HS-5 (cell line): ENCODE data around the gene CAPN11.

Experiments
- DNase-seq: peaks from one replicate; pipeline ENCODE4 v3.0.0-alpha.2; 2012; ENCODE audit warnings: low read depth

CAPN11 gene

GRCh38 chr6:44158770-44159228 is at the start of gene CAPN11:
TSS of gene CAPN11 (plus strand) at chr6:44158820. CDS start at chr6:44158849, 29 bp downstream.
- DNase-seq: no peak

DNA sequence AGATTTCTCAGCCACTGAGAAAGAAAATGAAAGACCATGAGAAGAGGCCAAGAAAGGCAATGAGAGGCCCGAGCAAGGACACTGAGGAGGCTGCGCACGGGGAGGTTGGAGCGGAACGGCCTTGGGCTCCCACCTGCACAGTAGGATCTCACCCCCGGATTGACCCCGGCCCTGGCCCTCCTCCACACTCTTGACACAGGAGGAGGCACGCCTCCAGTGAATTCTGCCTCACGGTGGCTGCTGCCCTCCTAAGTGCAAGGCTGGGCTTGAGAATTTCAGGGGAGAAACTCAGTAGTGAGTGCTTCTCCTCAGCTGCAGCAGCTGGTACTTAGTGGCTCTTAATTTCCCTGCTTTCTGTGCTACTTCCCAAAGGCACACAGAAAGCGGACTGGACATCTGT is 49.4 kb upstream of the CAPN11 start:
- DNase-seq: no peak

DNA sequence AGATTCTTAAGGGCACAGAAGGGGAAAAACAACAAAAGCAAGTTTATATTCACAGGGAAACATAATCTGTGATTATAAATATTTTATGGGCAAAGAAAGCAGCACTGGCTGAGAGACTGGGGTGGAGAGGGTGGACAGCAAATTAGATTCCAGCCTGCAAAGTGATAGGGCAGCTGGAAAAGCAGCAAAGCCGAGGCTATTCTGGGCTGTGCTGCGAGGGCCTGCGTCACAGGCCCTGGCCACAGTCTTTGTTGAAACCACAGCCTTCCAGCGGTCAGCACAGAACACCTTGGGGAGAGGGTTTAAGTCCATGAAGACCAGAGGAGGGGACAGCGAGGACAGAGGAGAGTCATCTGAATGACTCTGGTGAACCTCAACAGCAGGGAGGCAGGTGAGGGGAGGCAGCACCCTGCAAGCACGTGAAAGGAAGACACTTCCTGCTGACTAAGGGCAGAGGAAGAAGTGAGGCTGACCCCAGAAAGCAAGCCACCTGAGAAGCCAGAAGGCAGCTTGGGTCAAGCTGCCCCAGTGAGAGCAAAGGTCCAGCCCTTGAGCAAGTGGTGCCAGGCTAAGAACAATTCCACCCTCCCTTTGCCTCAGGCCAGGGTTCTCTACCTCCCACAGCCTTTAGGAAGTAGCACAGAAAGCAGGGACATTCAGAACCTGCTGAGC is 48.5 kb upstream of the CAPN11 start:
- no peak for DNase-seq

DNA sequence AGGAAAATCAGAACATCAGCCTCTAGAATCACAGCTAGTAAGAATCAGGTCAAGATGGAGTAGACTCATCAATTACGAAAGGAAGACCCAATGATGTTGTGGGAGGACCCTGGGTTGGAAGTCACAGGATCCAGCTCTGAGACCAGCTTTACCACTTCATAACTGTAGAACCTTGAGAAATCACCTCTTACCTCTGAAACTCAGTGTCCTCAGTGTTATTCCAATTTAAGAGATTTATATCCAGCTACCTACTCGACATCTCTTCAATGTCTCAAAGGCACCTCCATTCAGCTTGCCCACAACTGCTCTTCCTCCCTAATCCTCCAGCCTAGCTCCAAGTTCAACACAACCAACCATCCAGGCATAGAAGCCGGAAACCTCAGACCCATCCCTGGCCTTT is 47.7 kb upstream of the CAPN11 start:
- no peak for DNase-seq

GRCh38 chr6:44111434-44112417 is 46.9 kb upstream of the CAPN11 start:
- no peak for DNase-seq

DNA sequence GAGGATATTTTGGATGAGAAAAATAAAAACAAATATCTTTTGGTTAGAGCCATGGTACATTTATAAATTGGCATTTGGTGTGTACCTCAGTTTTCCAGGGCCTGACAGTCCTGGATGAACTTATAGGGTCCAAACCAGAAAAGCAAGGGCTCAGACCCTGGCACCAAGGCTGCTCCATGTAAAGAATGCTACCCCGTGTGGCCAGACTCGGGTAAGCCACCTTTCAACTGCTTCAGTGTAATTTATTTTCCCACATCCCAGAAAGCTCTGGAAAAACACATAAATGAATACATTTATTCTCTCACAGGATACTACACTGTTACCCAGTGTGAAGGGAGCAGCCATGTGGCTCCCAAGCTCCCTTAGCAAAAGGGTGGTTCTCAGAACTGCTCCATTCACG is 45.2 kb upstream of the CAPN11 start:
- no peak for DNase-seq

GRCh38 chr6:44115866-44116265 is 42.8 kb upstream of the CAPN11 start:
- no peak for DNase-seq

DNA sequence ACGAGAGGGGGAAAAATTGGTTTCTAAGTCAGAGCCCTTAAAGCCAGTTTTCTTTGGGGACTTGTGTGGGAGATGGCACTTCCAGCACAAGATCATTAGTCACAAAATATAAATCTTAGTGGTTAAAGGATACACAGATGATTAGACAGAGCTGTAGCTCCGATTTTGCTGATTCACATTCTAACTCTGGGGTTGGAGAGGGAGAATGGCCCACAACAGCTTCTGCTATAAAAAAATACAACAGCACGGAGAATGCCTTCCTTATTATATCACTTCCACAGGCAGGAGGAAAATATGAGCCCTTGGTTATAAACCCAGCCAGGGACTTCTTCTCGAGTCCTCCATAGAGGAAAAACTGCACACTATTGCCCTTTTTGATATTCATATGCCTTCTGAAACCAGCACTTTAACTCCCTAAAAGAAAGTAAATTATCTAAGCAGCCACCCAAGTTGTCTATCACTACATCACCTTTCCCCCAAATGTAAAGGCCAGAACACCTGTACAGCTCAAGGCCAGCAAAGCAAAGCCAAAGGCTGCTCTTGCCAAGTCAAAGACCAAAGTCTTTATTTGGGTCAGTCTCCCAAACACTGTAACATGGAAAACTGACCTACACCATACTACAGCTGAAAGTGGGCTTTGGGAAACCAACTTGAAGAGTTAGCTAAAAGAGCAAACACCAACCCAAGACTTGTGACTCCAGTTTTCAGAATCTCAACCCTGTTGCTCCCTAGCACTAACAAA is 41.8 kb upstream of the CAPN11 start:
- peak; percentile 71 for DNase-seq

DNA sequence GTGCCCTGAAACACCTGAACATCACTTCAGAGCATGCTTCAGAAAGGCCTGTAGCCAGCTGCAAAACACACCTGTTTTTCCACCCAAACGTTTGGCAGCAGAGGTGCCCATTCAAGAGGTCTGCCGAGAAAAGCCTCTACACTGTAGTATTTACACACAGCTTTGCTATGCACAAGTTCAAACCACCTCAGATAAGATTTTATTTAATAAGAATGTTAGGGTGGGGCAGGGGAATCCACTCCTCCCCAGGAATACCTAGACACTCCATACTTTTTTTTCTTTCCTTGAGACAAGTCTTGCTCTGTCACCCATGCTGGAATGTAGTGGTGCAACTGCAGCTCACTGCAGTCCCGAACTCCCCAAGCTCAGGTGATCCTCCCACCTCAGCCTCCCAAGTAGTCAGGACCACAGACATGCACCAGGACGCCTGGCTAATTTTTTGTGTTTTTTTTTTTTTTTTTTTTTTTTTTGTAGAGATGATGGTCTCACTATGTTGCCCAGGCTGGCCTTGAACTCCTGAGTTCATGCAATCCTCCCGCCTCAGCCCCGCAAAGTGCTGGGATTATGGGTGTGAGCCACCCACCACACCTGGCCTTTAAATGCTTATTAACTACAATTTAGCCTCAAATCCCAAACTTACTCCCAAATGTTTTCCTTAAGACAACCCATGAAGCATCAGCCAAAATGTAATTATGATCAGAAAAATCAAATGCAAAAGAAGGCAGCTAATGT is 41.1 kb upstream of the CAPN11 start:
- DNase-seq: no peak

DNA sequence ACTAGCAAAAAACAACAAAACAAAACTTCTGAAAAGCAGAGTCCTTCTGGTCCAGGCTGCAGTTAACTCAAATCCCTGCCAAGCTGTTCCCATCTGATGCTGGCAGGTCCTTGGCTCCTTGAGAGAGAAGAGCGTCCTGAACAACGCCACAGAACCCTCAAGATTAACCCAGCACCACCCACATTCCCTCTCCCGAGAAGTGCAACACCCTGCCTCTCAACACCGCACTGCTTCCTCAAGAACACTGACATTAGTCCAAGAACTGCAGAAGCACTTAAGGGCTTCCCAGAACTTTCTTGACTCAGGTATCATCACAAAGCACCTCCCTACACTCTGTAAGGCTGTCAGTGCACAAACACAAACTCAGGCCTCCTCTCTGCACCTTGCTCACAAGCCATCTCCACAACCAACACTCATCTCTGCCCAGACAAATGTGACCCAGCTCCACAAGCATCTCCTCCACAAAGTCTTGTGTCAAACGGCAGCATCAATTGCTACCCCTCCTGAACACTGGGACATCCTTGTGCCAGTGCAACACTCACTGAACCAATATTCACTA is 38.8 kb upstream of the CAPN11 start:
- no peak for DNase-seq

- no peak for DNase-seq
These were observed 37.8 kb upstream of the CAPN11 start for GRCh38 chr6:44120692-44121443.

GRCh38 chr6:44122801-44123200 is 35.8 kb upstream of the CAPN11 start:
- no peak for DNase-seq

- no peak for DNase-seq
These were observed 35.1 kb upstream of the CAPN11 start for GRCh38 chr6:44123544-44123943.

- no peak for DNase-seq
These were observed 32.1 kb upstream of the CAPN11 start for GRCh38 chr6:44126320-44127149.

DNA sequence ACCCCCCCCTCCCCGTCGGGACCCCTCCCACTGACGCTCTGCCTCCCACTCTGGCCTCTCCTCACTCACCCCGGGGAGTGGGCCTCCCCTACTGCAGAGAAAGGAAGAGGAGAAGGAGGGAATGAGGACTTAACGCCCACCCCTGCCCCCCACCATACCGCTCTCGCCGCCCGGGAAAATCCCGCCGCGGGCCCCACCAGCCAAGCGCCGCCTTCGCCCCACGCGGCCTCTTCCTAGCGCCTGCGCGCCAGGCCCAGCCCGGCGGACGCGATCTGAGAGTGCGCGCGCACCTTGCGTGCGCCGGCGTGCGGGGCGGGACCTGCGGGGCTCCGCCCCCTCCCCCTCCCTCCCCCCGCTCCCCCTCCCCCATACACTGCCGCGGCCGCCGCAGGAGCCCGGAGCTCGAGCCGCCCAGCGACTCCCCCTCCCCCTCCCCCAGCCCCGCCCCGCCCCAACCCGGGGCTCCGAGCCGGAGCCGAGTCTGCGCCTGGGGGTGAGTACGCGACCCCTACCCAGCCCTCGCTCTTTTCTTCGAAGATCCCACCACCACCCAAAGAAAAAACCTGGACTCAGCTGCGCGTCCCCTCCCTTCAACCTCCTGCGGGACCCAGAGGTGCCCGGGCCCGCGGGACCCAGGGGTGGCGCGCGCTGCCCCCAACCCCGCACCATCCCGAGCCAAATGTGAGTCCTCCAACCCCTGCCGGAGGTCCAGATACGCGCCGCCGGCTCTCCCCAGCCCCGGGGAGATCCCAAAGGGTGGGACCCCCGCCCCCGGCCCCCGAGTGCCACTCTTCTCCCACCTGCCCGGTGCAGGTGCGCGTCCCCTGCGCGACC is 31.2 kb upstream of the CAPN11 start, which contains the start of the genes MRPL14 and TMEM63B:
Gene MRPL14 (minus strand): TSS at position 267 of the 834 bp plus-strand sequence. CDS start 10,841 bp downstream, outside the sequence.
Gene TMEM63B (plus strand): TSS at position 369 of the 834 bp plus-strand sequence. CDS start 7,031 bp downstream, outside the sequence.
- no peak for DNase-seq

DNA sequence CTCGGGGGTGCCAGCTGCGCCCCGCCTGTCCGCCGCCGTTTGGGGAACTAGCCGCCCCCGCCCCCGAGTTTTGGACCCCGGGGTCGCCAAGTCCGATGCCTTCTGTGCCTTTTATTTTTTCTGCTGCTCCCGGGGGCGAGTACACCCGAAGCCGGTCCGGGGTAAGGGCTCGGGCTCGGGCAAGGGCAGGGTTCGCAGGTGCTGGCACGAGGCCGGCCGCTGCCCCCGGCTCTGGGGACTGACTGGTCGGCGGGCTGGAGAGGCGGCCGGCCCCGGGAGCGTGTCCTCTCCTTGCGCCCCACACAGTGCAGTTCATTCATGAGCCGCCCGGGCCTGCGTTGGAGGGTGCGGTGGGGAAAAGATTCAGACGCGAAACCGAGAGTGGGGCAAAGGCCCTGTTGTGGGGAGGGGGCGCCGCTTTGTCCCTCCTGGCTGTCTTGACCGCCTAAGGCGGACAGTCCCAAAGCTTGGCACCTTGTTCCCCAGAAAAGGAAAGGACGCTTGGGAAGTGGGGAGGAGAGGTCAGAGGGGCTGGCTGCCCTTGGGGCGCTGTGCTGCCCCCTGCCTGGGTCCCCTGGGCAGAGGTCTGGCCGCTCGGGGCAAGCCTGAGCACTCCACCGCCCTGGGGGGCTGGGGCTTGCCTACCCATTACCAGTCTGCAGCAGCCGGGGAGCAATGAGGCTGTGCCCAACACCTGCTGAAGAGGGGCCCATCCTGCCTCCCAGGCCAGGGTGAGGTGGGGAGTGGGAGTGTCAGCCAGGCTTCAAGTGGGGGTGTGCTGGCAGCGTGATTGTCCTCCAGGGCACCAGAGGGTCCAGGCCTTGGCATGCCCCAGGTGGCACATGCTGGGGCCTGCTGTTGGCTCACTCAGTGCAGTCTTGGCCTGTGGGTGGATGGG is 30.4 kb upstream of the CAPN11 start:
- no peak for DNase-seq

DNA sequence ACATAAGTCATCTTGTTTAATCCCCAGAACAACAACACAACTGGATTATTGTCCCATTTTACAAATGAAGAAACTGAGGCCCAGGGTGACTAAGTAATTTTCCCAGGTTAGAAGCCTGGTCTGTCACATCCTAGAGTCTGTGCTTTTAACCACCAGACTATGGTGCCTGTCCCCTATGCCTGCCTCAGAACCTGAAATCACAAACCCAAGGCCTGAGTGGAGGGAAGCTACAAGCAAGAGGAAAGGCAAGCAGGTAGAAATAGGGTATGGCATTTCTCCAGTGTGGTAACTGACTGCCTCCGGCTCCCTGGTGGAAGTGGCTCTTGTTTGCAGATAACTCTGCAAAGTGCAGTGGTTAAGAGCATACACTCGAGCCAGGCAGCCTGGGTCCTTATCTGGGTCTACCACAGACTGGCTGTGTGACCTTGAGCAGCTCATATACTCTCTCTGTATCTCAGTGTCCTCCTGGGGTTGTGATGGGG is 28.7 kb upstream of the CAPN11 start:
- no peak for DNase-seq
